ENCODE measurements around the gene CCL18. TPM values are rescaled to one million over a fixed set of nuclear protein-coding genes. Genes with fewer than 3 reads are reported as not detected.
"Not testable (repeated sequence)": the region's sequence is repeated elsewhere in the genome, so short reads cannot be mapped to it uniquely, and the experiment has no call there.

Gene CCL18
- total and polyA plus RNA-seq, 9 of the 15 experiments (the other 6 are each of a cell fraction or from before 2014, with no cell fraction given) = not detected

DNA sequence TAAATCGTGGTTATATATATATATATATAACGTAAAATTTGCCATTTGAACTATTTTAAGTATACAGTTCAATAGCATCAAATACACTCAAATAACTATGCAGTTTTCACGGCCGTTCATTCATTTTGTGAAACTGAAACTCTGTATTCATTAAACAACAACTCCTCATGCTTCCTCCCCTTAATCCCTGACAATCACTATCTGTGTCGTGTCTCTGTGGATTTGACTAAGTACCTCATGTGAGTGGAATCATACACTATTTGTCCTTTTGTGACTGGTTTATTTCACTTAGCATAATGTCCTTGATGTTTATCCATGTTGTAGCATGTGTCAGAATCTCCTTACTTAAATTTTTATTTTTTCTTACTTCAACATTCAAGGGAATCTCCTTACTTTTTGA, 49.1 kb upstream of the CCL18 start:
- TF ChIP-seq POU5F1 (IDR thresholded peaks at IDR 0.05; ENCODE audit: borderline replicate concordance, low read depth, low read length, partially characterized antibody) = no peak
- TF ChIP-seq NCOA6 (IDR thresholded peaks at IDR 0.05) = no peak
- H3K79me2 ChIP-seq (ENCODE audit: control insufficient read depth, insufficient read depth, low read length) = no peaks in the 10 kb centered on the region
- no peak for FAIRE-seq

DNA sequence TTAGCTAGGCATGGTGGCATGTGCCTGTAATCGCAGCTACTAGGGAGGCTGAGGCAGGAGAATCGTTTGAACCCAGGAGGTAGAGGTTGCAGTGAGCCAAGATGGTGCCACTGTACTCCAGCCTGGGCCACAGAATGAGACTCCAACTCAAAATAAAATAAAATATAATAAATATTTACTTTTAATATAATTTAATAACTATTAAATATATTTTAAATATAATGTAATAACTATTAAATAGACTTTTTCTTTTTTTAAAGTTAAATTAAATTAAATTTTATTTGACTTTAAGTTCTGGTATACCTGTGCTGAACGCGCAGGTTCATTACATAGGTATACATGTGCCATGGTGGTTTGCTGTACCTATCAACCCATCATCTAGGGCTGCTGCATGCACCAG, 48.2 kb upstream of the CCL18 start:
- H3K9ac ChIP-seq (ENCODE audit: insufficient read depth in 1 of 2, low read depth in 2 of 2, low read length in 2 of 2); H4K20me1 ChIP-seq (replicated peaks; ENCODE audit: control insufficient read depth, insufficient read depth, low read length); ATAC-seq; H3K4me3 ChIP-seq; H3K36me3 ChIP-seq (ENCODE audit: control insufficient read depth, insufficient read depth, low read length); H3K79me2 ChIP-seq (ENCODE audit: control insufficient read depth, insufficient read depth, low read length); intact Hi-C loops (cut with micrococcal nuclease); H3K4me2 ChIP-seq (ENCODE audit: insufficient read depth, low read length); H3K9me3 ChIP-seq (replicated peaks; ENCODE audit: control insufficient read depth, insufficient read depth, low read depth, low read length); BruUV-seq (replicated peaks); H3K4me1 ChIP-seq (replicated peaks in 1 of 2; ENCODE audit: control insufficient read depth in 2 of 2, insufficient read depth in 2 of 2, low read length in 2 of 2); CTCF ChIA-PET (ENCODE audit: low intra/inter-chr PET ratio); POLR2A ChIA-PET; H3K27me3 ChIP-seq (ENCODE audit: control insufficient read depth in 2 of 2, insufficient read depth in 2 of 2, low read length in 2 of 2); H3K27ac ChIP-seq (ENCODE audit: extremely low read depth, low read depth, low read length); H3K9me1 ChIP-seq (ENCODE audit: control insufficient read depth, insufficient read depth, low read length); DNase-seq (ENCODE audit: extremely low read depth in 1 of 4, low spot score in 3 of 4); H2AFZ ChIP-seq (ENCODE audit: low read depth, low read length); FAIRE-seq; in situ Hi-C loops (cut with MboI): not testable (repeated sequence)
- WGBS (ENCODE audit: insufficient coverage, low coverage, missing lambda C conversion rate) = 35% methylated on average over 4 of the region's 4 CpGs

More for the DNA sequence above, 49.1 kb upstream of the CCL18 start:
- no peak overlapping the region for H3K27ac ChIP-seq (ENCODE audit: extremely low read depth, low read depth, low read length)
- H2AFZ ChIP-seq (ENCODE audit: low read depth, low read length) = no peak overlapping the region
- no peak overlapping the region for H3K9ac ChIP-seq (ENCODE audit: insufficient read depth in 1 of 2, low read depth in 2 of 2, low read length in 2 of 2)
- H3K36me3 ChIP-seq (ENCODE audit: control insufficient read depth, insufficient read depth, low read length) = no peaks in the 10 kb centered on the region
- ChIA-PET CTCF (ENCODE audit: low intra/inter-chr PET ratio) (no interaction called here), POLR2A (interaction anchor here (1.5 kb wide), 1 partner anchor 10 kb away, joined by 3 read pairs; no protein-coding TSS in a partner anchor)
- no peak for DNase-seq (ENCODE audit: extremely low read depth in 1 of 4, low spot score in 3 of 4)
- no peak overlapping the region for H3K4me2 ChIP-seq (ENCODE audit: insufficient read depth, low read length)
- no peak overlapping the region for H3K4me3 ChIP-seq
- BruUV-seq (replicated peaks) = no TSS peak
- H3K4me1 ChIP-seq (replicated peaks in 1 of 2; ENCODE audit: control insufficient read depth in 2 of 2, insufficient read depth in 2 of 2, low read length in 2 of 2) = no peaks in the 10 kb centered on the region; a peak in 1 of 5 replicates
- peaks cover 0 to 6% of the 10 kb centered on the region in 2 experiments; a peak in 3 of 5 replicates for H3K27me3 ChIP-seq (ENCODE audit: control insufficient read depth in 2 of 2, insufficient read depth in 2 of 2, low read length in 2 of 2)
- H3K9me1 ChIP-seq (ENCODE audit: control insufficient read depth, insufficient read depth, low read length) = no peaks in the 10 kb centered on the region
- no peak for ATAC-seq
- in situ Hi-C loops (cut with MboI) (no loop called here), intact Hi-C loops (cut with micrococcal nuclease) (no loop called here)
- H4K20me1 ChIP-seq (replicated peaks; ENCODE audit: control insufficient read depth, insufficient read depth, low read length) = 0 out of 2 replicates have a peak, but pooled peaks cover 3% of the 10 kb centered on the region
- no peaks in the 10 kb centered on the region for H3K9me3 ChIP-seq (replicated peaks; ENCODE audit: control insufficient read depth, insufficient read depth, low read depth, low read length)
- WGBS (ENCODE audit: insufficient coverage, low coverage, missing lambda C conversion rate) = 1% methylated on average over 5 of the region's 5 CpGs
